Fibroblast of the conjunctiva (primary cell): ENCODE results near the gene VSTM2A.
"Not testable (repeated sequence)": the region's sequence is repeated elsewhere in the genome, so short reads cannot be mapped to it uniquely, and the experiment has no call there.

Experiments used
- DNase-seq: peaks from one replicate; pipeline ENCODE4 v3.0.0-alpha.2; 2010; ENCODE audit warnings: low read depth

Gene VSTM2A

GRCh38 chr7:54541669-54542625, at the start of gene VSTM2A:
Gene VSTM2A, plus strand, starts transcription at chr7:54542375. Its CDS starts 356 bp downstream, at chr7:54542731.
- DNase-seq, result no peak

- DNase-seq, result not testable (repeated sequence)
Observed at GRCh38 chr7:54504531-54504930, 37.6 kb upstream of the VSTM2A start.

GRCh38 chr7:54529568-54529967, 12.6 kb upstream of the VSTM2A start:
- no peak for DNase-seq

- no peak for DNase-seq
Observed at GRCh38 chr7:54538122-54538521, 4.1 kb upstream of the VSTM2A start.

GRCh38 chr7:54543051-54543488, 895 bp downstream of the VSTM2A start:
- DNase-seq, result no peak

GRCh38 chr7:54544149-54544526, 2.0 kb downstream of the VSTM2A start:
- no peak for DNase-seq

GRCh38 chr7:54544527-54545240, 2.5 kb downstream of the VSTM2A start:
- DNase-seq, result no peak

GRCh38 chr7:54545241-54545563, 3.0 kb downstream of the VSTM2A start:
- no peak for DNase-seq

GRCh38 chr7:54546081-54546985, 4.2 kb downstream of the VSTM2A start:
- no peak for DNase-seq

GRCh38 chr7:54546986-54547314, 4.8 kb downstream of the VSTM2A start:
- no peak for DNase-seq

GRCh38 chr7:54550471-54550870, 8.3 kb downstream of the VSTM2A start:
- DNase-seq, result no peak

- DNase-seq, result no peak
Observed at GRCh38 chr7:54556121-54556520, 13.9 kb downstream of the VSTM2A start.

- DNase-seq, result no peak
Observed at GRCh38 chr7:54559401-54559800, 17.2 kb downstream of the VSTM2A start.

- DNase-seq, result no peak
Observed at GRCh38 chr7:54560198-54560597, 18.0 kb downstream of the VSTM2A start.

GRCh38 chr7:54560723-54561122, 18.5 kb downstream of the VSTM2A start:
- no peak for DNase-seq

- no peak for DNase-seq
Observed at GRCh38 chr7:54563329-54563916, 21.2 kb downstream of the VSTM2A start.

GRCh38 chr7:54565432-54565831, 23.3 kb downstream of the VSTM2A start:
- DNase-seq, result no peak

- no peak for DNase-seq
Observed at GRCh38 chr7:54581511-54581910, 39.3 kb downstream of the VSTM2A start.

- no peak for DNase-seq
Observed at GRCh38 chr7:54591404-54592386, 49.5 kb downstream of the VSTM2A start.

GRCh38 chr7:54596747-54597146, 54.6 kb downstream of the VSTM2A start:
- no peak for DNase-seq

GRCh38 chr7:54615537-54615936, 73.4 kb downstream of the VSTM2A start:
- no peak for DNase-seq
